Fibroblast of lung (primary cell): ENCODE data around the gene CARD19.

Experiments
- CTCF ChIP-seq, 2 donors: IDR thresholded peaks in 1 of 2; conservative IDR thresholded peaks in 1 of 2; 1 replicate in 1 of 2; 2 replicates in 1 of 2; pipeline ENCODE4 v1.5.1; 2011 to 2012; ENCODE audit warnings: low read length in 2 of 2, control low read depth in 1 of 2, inconsistent platforms in 1 of 2, low read depth in 1 of 2, mild to moderate bottlenecking in 1 of 2
- EZH2 ChIP-seq: IDR thresholded peaks from 2 replicates; pipeline ENCODE4 v1.5.1; 2012; ENCODE audit warnings: low read length, control low read depth, mild to moderate bottlenecking; ENCODE audit errors: missing control alignments

- TF ChIP-seq CTCF (conservative IDR thresholded peaks at IDR 0.05 in 1 of 2, IDR thresholded peaks at IDR 0.05 in 1 of 2; ENCODE audit: low read depth in 1 of 2, low read length in 2 of 2) (no peak), EZH2 (no peak)
Measured at GRCh38 chr9:93129286-93129685, 33.3 kb downstream of the CARD19 start.
